HG03103 (cell line): ENCODE results near the gene CAPZA1.
"Not testable (repeated sequence)": the region's sequence is repeated elsewhere in the genome, so short reads cannot be mapped to it uniquely, and the experiment has no call there.

Experiments used
- ATAC-seq: cut with Tn5 transposase; IDR thresholded peaks from one replicate; pipeline ENCODE4 v1.9.1; 2021; ENCODE audit warnings: low read depth; ENCODE audit not compliant: unreplicated experiment

The CAPZA1 gene

DNA sequence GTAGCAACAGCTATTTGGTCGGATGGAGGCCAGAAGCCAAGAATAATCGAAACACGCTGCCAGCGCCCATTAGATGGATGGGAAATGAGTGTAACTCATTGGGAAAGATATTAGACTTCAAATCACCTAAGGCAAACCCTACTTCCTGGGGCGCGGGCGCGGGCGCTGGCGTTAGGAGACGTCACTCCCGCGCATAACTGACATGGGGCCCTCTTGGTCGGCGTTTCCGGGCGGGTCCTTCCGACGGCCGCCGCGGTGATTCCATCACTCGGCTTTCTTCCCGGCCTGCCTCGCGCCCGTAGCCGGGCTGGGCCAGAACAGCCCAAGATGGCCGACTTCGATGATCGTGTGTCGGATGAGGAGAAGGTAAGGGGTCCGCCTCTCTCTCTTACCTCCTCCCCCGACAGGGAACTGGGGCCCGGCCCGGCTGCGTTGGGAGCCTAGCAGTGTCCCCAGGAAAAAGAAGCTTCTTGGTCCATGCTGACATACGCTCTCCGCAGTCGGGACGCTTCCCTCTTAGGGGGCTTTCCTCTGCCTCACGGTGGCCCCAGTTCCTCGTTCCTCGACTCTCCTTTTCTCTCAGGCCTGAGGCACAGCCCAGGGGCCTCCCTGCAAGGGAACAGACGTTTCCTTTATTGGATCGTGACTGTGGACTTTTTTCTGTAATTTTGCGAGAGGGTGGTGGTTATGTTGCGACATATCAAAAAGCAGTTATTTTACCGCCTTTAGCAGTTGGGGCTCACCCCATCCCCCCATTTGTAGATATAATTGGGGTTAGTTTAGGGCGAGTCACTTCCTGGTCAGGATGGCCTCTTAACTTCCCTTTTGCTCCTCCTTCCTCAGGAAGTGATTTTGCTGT, at the start of gene CAPZA1:
CAPZA1 (plus strand) TSS at position 315 of the 859 bp plus-strand sequence; CDS start at position 328, 13 bp downstream.
- peak; percentile 73 for ATAC-seq

DNA sequence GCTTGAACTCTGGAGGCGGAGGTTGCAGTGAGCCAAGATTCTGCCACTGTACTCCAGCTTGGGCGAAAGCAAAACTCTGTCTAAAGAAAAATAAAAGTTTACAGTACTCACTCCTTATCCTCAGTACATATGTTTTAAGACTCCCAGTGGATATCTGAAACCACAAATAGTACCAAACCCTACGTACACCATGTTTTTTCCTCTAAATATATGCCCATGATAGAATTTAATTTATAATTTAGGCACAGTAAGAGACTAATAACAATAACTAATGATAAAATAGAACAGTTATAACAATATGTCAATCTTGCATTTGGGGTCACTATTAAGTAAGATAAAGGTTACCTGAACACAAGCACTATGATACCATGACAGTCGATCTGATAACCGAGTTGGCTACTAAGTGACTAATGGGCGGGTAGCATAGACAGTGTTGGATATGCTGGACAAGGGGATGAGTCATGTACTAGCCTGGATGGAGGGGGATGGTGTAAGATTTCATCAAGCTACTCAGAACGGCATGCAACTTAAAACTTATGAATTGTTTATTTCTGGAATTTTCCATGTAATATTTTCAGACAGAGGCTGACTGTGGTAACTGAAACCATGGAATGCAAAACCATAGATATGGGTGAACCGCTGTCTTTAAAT, 44.4 kb upstream of the CAPZA1 start:
- ATAC-seq: no peak

DNA sequence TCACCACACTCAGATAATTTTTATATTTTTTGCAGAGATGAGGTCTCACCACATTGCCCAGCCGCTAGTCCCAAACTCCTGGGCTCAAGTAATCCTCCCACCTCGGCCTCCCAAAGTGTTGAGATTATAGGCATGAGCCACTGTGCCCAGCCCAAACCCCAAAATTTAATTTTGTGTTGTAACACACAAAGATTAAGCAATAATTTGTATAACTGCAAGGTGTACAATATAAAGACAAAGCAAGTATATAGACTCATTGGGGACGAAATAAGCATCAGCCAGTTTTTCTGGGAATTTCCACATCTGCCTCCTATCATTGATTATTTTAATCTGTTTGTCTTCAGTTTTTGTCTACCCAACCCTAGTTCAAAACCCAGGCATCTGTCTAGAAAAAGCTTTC, 43.4 kb upstream of the CAPZA1 start:
- ATAC-seq: no peak

DNA sequence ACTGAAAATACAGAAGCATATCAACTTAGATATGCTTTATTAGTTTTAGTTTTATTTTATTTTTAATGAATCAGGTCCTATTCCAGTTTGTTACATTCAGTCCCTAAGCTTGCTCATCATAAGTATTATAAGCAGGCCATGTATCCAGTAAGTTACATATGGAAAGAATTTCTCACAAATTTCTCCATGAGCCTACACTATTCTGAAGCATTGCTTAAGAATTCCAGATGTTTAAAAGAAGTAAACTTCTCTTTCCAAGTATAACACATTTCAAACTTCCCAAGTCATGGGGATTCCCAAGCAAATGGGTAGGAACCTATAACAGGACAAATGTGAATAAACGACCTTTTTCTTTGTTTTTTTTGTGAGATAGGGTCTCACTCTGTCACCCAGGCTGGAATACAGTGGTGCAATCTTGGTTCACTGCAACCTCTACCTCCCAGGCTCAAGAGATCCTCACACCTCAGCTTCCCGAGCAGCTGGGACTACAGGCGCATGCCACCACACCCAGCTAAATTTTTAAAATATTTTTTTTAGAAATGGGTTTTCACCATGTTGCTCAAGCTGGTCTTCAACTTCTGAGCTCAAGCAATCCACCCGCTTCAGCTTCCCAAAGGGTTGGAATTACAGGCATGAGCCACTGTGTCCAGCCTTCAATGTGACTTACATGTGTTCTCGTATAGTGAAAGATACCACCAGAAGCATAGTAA, 39.7 kb upstream of the CAPZA1 start:
- no peak for ATAC-seq

DNA sequence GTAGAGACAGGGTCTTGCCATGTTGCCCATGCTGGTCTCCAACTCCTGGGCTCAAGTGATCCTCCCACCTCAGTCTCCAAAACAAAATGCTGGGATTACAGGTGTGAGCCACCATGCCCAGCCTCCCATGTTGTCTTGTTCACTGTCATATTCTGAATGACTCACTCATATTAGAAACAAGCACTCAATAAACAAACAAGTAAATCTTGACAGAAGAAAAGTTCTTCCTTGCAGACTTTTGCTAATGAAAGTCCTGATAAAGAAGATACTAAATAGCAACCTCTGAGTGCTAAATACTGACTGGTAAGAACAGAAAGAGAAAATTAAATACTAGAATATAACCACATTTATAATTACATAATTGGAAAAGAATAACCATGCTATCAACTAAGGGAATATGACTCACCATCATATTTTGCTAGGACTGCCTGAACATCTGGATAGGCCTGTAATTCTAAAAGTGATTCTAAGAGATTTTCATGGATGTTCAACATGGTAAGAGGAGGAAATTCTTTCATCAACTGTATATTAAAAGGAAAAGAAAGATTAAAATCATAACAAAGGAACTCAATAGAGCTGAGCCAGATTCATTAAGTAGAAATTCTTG, 37.9 kb upstream of the CAPZA1 start:
- ATAC-seq: no peak

DNA sequence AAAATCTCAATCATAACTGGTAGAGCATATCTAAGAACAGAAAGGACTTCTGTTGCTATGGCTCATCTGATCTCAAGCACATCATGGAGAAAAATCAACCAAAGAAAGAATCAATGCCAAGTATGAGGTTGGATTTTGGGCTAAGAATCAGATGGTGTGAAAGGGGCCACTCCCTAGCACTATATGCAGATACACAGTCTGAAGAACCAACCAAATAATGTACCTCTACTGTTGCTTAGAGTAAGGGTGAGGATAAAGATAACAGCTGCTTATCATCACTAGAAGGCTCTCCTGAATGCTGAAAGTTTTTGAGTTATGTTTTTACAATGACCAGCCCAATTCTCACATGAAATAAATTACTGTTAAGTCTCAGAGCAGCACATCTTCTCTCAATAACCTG, 36.3 kb upstream of the CAPZA1 start:
- ATAC-seq: no peak

DNA sequence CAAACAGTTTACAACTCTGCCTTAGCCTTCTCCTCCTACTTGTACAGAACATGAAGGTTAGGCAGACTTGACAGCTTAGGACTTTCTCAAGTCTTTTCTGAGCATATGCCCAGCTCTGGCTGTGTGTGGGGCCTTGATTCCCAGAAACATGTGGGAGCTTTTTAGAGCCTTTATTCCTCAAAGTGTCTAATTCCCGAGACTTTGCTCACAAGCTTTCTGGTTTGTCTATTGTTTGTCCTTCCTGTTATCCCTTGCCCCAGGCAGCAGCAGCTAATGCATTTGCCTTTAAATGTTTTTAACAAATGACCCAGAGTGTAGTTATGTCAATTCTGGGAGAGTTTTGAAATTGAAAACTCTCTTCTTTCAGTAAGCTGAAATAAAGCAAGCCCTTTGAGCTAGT, 29.9 kb upstream of the CAPZA1 start:
- no peak for ATAC-seq

DNA sequence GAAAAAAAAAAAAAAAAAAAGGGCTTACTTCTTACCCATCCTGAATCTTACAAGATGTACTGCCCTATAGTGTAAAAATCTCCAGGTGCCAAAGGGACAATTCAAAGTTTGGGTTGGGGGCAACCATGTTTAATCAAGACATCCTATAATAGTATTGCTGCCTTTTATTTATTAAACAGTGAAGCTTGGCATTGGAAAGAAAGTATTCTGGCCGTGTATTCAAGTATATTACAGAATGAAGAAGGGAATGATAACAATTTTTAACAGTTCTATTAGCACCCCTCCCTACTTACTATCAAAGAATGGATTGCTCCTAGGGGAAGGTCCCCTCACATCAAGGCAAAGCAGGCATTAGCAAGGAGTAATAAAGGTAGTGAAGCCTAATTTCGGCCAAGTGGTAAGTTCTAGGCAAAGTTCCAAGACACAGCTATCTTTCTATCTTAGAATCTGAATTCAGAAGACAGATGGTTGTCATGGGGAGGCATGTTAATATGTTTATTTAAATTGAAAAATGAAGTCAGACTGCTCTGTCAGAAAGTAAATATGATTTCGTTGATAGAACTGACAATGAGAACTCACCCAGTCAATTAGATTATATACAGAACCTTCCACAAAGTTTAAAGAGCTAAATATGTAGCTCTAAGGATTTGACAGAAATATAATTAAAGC, 25.3 kb upstream of the CAPZA1 start:
- ATAC-seq: no peak

DNA sequence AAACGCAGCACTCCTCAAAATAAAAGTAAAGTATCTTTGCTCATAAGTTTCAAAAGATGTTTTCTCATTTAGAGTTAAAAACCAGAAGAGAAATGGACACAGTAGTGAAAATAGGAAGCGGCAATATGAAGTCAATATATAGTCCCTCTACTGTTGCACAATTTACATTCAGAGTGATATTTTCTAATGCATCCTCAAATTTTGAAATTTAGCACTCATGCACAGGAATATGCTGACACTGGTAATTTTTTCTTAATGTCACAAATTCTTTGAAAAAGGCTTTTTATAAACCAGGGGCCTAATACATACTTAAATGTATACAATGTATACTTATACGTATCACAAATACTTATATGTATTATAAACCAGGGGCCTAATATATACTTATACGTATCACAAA, 20.2 kb upstream of the CAPZA1 start:
- no peak for ATAC-seq

DNA sequence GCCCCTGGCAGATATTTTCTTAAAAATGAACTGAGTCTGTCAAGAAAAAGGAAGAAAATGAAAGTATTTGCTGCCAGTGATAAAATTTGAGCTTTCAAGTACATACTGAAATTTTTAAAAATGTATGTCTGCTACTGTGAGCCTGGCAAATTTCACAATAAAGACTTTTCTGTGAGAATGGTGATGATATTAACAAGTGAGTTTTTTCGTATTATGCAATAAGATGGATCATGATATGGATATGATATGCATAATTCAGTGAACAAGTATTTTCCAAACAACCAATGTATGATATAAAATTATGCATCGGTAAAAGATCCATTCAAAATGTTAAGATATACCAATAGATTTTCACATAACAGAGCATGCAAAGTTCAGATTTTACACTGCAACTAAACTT, 16.6 kb upstream of the CAPZA1 start:
- ATAC-seq: no peak

DNA sequence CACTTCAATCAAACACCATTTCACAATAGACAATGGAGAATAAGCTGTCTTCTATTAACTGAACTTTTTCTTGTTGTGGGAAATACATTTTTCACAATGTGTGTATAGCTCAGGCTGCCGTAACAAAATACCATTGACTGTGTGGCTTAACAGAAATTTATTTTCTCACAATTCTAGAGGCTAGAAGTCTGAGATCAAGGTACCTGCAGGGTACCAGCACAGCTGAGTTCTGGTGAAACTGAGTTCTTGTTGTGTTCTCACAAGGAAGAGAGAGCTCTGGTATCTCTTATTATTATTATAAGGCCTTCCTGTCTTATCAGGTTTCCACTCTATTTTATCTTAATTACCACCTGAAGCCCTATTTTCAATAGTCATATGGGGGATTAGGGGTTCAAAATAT, 16.1 kb upstream of the CAPZA1 start:
- no peak for ATAC-seq

DNA sequence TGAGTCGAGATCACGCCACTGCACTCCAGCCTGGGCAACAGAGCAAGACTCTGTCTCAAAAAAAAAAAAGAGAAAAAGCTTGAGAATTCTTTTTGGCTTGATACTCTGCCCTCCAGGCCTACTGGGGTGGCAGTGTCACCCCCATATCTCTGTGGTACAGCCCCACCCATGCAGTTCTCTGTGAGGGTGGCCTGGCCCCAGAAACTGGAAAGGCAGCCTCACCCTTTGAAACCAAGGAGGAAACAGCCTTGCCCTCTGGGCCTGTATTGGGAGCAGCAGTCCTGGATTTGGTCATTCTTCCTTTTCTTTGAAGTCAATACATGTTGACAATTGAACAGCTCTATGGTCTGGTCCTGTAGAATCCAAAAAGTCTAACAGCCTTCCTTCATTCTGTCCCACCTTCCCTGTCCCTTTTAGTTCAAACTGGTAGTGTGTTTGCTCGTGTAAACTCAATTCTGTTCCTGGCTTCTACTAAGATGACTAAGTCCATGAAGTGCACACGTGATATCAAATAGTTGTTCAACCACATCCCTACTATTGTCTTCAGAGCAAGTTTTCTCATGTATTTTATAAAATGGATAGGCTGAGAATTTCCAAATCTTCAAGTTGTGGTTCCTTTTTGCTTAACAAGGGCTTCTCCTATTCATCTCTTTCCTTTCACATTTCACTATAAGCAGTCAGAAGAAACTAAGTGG, 13.9 kb upstream of the CAPZA1 start:
- no peak for ATAC-seq

DNA sequence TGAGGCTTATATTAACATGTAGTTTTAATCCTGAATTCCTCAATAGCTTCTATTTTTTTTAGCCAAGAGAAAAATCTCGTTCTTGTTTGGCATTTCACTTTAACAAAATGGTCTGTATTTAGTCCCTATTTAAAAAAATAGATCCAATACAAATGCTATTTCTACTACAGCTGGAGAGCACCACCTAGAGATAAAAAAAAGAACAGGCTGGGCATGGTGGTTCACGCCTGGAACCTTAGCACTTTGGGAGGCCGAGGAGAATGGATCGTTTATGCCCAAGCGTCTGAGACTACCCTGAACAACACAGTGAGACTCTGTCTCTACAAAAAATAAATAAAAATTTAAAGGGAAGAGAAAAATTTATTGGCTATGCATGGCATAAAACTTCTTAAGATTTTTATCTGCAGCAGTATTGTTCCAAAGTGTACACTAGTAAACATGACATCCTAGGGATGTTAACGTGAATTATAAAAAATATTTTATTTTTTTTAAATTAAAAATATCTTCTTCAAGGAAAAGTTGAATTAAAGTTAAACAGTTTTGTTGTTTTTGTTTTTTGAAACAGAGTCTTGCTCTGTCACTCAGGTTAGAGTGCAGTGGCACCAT, 5.1 kb upstream of the CAPZA1 start:
- ATAC-seq: no peak

DNA sequence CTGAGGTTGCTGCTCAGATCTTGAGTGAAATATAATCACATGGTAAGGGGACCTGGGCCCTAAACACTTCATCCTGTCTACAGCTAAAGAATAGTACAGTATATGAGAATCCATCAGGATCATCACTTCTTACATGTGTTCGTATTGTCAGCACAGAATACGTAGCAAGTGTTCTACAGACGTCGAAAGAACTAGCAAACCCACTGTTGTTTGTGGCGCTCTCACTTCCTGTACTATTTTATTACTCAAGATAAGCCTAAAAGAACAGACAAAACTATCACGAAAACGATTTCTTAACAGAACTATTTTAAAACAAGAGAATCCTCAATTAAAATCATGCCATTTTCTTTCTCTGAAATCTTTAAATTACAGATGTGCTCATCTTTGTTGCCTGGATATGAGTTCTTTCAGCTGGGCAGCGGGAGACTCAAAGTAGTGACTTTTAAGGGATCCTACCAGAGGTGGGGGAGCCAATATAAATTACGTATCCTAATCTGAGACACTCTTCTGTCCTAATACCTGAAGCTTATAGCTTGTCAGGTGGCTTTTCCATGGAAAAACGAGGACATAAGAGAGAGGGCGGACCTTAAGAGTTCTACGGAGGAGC, 1.4 kb upstream of the CAPZA1 start:
- no peak for ATAC-seq

DNA sequence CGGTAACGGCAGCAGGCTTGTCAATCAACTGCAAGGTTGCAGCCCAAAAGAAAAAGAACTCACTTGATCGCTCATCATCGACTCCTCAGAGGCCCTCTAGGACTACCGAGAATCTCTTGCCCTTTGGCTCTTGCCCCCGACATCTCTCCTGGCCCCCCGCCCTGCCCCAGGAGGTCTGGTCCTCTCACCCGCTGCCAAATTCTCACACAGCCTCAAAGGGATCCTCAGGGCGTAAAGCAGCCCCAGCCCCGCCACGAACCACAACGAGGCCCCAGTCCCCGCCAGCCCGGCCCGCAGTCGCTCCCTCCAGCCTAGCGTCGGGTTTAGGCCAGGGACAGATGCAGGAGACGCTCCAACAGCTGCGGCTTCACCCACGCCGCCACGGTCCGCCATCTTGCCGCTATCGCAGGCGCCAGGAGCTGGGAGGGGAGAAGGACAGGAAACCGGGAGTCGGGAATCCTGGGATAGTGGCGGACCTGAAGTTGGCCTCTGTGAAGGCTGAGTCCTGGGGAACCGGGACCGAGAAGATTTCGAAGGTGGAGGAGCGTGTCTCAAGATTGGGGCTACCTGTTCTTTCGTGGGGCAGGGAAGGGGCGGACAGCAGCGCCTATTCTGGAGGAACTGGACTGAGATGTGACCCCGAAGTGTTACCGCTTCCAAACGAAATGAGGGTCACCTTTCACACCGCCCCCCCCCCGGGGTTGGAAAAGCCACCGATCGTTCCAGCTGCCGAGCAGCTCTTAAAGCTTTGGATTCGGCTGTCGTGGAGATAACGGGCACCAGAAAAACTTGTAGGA, 713 bp upstream of the CAPZA1 start, which contains the start of gene ST7L:
ST7L (minus strand) TSS at position 421 of the 797 bp plus-strand sequence; CDS start at position 393, 28 bp downstream.
- ATAC-seq: no peak

DNA sequence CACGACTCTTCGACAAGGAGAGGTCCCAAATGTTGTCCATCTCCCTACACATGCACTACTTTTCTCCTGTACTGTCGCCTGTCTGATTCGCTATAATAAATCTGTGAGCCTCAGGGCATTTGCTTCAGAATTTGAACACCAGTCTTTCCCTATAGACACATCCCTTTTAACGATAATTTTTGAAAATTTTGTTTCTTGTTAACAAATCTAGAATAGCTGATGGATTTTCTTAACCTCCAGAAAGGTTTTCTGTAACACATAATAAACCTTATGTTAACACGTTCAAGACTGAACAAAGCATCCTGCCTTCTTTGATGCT, 704 bp downstream of the CAPZA1 start:
- ATAC-seq: no peak

DNA sequence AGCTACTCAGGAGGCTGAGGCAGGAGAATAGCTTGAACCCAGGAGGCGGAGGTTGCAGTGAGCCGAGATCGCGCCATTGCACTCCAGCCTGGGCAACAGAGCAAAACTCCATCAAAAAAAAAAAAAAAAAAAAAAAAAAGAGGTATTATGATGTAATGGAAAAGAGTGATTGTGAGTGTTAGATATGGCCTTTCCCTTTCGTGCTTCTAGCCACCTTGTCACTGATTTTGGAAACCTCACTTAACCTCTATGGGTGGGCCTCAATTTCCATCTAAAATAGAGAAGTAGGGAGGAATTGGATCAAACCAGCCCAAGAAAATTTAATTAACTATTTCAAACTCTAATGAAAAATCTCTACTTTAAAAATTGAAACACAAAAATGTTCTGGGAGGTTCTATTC, 4.9 kb downstream of the CAPZA1 start:
- not testable (repeated sequence) for ATAC-seq

DNA sequence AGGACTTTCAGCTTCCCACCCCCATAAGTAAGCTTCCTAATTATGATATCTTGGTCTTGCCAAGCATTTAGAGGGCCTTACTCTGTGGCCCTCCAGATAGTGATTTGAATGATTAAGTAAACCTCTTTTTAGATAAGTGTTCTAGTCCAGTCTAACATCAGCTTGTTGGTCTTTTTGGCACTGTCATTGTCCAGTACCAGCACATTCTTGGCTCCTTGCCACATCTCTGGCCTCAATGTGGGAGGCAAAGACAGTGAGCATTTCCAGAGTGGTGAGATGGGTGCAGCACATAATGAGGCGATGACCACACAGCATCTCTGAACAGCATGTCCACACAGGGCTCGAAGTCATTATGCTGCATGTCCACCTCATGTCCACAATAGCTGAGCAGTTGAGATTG, 6.1 kb downstream of the CAPZA1 start:
- no peak for ATAC-seq
